GM12872 (cell line): ENCODE data around the gene MT1B.
A peak's percentile ranks its signal among the peaks of the same experiment; 100 is the strongest.

Experiments
- TF ChIP-seq, protein P1 (sequence below): IDR thresholded peaks from 3 replicates; pipeline ENCODE4 v1.5.1; 2011; ENCODE audit warnings: low read depth, mild to moderate bottlenecking, low read length, moderate library complexity; ENCODE audit not compliant: insufficient read depth

The MT1B gene

DNA sequence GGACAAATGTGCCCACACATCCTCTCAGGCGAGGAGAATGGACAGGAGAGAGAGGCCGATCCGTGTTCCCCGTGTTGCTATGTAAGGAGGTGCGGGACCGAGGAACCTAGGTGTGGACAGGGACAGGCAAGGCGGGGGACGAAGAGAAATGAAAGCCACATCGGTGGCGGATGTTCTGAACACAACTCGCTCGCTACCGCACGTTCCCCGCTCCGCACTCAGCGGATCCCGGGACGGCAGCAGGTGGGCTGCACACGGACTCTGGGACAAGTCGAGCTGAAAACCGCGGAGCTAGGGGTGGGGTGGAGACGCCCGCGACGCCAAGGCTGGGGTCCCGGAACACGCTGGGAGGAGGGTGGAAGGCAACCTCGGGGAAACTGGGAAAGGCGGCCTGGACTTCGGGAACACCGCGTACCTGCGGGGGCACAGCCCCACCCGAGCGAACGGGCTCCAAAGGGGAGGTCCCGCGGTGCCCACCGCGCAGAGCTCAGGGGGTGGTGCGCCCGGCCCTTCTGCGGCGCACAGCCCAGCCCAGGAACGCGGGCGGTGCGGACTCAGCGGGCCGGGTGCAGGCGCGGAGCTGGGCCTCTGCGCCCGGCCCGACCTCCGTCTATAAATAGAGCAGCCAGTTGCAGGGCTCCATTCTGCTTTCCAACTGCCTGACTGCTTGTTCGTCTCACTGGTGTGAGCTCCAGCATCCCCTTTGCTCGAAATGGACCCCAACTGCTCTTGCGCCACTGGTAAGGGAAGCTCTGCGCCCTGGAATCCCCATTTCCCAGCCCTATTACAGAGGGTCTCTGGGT, 26.3 kb upstream of the MT1B start, which contains the start of gene MT1E:
TSS of gene MT1E (plus strand) at position 642 of the 803 bp plus-strand sequence. CDS start at position 713, 71 bp downstream.
- TF ChIP-seq, protein P1, sequence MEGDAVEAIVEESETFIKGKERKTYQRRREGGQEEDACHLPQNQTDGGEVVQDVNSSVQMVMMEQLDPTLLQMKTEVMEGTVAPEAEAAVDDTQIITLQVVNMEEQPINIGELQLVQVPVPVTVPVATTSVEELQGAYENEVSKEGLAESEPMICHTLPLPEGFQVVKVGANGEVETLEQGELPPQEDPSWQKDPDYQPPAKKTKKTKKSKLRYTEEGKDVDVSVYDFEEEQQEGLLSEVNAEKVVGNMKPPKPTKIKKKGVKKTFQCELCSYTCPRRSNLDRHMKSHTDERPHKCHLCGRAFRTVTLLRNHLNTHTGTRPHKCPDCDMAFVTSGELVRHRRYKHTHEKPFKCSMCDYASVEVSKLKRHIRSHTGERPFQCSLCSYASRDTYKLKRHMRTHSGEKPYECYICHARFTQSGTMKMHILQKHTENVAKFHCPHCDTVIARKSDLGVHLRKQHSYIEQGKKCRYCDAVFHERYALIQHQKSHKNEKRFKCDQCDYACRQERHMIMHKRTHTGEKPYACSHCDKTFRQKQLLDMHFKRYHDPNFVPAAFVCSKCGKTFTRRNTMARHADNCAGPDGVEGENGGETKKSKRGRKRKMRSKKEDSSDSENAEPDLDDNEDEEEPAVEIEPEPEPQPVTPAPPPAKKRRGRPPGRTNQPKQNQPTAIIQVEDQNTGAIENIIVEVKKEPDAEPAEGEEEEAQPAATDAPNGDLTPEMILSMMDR: no peak

DNA sequence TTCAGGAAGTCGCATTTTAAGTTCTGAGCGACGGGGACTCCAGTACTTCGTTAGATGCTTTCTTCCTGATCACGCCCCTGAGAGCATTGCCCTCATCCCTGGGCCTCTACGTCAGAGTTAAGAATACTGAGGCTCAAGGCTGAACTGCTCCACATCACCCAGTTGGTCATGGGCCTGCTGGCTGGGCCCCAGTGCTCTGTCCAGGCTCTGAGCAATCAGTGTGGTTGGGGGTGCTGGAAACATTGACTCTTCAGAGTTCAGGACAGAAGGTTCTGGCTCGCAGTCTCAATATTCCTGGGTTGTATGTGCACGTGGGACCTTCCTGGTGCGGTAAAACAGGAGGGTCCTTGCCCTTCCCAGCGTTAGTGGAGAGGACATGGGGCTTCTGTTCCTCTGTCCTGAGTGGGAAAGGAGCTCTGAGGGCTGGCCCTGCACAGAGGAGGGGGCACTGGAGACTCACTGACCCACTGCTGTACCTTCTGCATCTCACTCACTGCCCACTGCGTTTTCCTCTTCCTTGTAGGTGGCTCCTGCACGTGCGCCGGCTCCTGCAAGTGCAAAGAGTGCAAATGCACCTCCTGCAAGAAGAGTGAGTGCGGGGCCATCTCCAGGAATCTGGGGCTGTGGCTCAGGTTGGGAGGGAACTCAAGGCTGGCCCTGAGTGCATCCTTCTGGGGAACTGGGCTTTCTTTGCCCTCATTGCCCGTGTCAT, 25.6 kb upstream of the MT1B start:
- TF ChIP-seq, protein P1: no peak

DNA sequence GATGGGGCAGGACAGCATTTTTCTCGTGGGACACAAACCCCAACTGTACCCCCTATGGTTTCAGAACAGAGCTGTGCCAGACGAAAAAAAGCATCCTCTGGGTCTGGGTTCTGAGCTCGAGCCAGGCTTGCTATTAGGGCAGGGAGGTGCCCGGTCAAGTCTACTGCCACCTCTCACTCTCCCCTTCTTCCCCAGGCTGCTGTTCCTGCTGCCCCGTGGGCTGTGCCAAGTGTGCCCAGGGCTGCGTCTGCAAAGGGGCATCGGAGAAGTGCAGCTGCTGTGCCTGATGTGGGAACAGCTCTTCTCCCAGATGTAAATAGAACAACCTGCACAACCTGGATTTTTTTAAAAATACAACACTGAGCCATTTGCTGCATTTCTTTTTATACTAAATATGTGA, 25.0 kb upstream of the MT1B start:
- TF ChIP-seq, protein P1: no peak

DNA sequence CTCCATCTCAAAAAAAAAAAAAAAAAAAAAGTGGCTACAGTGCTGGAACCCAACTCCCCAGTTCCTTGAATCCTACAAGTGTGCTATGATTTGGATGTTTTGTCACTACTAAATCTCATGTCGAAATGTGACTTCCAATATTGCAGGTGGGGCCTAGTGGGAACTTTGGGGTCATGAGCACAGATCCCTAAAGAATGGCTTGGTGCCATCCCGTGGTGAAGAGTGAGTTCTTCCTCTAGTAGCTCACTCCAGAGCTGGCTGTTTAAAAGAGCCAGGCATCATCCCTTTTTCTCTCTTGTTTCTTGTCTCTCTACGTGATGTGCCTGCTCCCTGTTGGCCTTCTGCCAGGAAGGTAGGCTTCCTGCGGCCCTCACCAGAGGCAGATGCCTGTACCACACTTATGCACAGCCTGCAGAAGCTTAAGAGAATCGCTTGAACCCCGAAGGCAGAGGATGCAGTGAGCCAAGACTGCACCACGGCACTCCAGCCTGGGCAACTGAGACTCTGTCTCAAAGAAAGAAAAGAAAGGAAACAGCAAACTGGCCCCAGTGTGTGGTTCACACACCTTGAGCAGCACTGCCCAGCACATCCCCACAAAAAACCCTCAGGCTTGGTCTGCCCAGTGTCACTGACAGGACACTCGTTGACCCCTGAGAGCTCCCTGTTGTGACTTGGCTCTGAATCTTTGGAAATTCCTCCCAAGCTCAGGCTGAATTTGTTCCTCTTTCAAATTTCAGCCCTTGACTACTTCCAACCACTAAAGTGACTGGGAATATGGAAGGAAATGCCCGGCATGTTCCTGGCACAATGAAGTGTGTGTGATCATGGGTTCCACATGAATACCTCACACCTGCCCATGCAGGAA, 23.0 kb upstream of the MT1B start:
- TF ChIP-seq, protein P1: no peak

DNA sequence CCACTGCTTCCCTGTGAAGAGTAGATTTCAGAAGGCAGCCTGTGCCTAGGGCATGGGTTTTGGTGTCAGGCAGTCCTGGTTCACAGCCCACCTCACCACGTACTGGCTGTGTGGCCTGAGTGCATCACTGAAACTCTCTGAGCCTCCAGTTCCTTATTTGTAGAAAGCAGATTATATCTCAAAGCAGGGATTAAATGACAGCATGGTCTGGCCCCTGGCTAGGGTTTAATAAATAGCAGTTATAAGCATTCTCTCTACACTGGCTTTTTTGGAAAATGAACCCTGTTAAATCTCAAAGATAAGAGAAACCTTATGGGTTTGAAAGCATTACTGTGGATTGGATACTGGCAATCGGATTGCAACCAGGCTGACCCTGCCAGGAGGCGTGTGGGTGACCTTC, 22.2 kb upstream of the MT1B start:
- TF ChIP-seq, protein P1: no peak

DNA sequence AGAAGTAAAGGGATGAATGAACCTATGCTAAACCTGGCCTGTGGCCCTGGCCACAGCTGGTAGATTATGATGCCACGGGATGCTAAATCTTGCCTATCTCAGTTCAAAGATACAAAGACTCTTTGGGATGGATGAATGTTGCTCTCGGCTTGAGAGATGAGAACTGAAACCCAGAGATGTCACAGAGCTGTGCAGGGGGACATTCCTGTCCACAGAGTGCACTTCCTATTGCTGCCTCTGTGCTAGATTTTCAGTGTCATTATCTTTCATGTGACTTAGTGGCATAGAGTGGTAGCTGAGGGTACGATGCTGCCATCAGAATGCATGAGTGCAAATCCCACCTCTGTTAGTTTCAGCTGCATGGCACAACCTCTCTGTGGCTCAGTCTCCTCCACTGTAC, 21.6 kb upstream of the MT1B start:
- TF ChIP-seq, protein P1: peak; percentile 42; the same call in 2 of the 3 replicates

DNA sequence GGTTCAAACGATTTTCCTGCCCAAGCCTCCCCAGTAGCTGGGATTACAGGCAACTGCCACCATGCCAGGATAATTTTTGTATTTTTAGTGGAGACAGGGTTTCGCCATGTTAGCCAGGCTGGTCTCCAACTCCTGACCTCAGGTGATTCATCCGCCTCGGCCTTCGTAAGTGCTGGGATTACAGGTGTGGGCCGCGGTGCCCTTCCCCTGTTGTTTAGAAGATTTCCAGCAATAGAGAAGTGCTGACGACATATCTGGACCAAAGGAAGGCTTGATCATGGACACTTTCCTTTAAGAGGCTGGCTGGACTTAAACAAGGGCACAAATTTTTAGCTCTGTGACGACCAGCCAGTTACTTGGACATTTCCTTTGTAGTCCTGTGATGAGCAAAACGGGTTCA, 20.5 kb upstream of the MT1B start:
- TF ChIP-seq, protein P1: no peak
